Activated CD8-positive, alpha-beta T cell treated with anti-CD3 and anti-CD28 coated beads for 36 hours (primary cell): ENCODE data around the gene ZG16. TPM values are rescaled to one million over a fixed set of nuclear protein-coding genes. Genes with fewer than 3 reads are reported as not detected.
A peak's percentile ranks its signal among the peaks of the same experiment; 100 is the strongest.
"Not testable (repeated sequence)": the region's sequence is repeated elsewhere in the genome, so short reads cannot be mapped to it uniquely, and the experiment has no call there.

Source experiments
- ATAC-seq: fragments of 200-7000 bp; cut with Tn5 transposase; one replicate; pipeline ENCODE4 v1.10.0; 2021; ENCODE audit warnings: mild to moderate bottlenecking, moderate library complexity
- CTCF ChIA-PET: fragments of 350-600 bp; sonication (Branson Sonifier 250); formaldehyde crosslinking; loops from one replicate; lab custom pipeline; 2021; ENCODE audit warnings: antibody characterized with exemption; lab: Charles Lee
- POLR2A ChIA-PET: fragments of 350-600 bp; sonication (Branson Sonifier 250); formaldehyde crosslinking; loops from one replicate; lab custom pipeline; 2021; ENCODE audit warnings: antibody characterized with exemption; lab: Charles Lee
- DNase-seq: peaks from one replicate; pipeline ENCODE4 v3.0.0-alpha.2; 2020
- H3K27ac Mint-ChIP-seq: one replicate; pipeline ENCODE4 v1.8.0; 2021; ENCODE audit warnings: mild to moderate bottlenecking, mixed read lengths
- H3K27me3 Mint-ChIP-seq: one replicate; pipeline ENCODE4 v1.8.0; 2021; ENCODE audit warnings: mixed read lengths
- H3K36me3 Mint-ChIP-seq: one replicate; pipeline ENCODE4 v1.8.0; 2021; ENCODE audit warnings: low read depth, mixed read lengths
- H3K4me1 Mint-ChIP-seq: one replicate; pipeline ENCODE4 v1.8.0; 2021; ENCODE audit warnings: low read depth, mixed read lengths
- H3K4me3 Mint-ChIP-seq: one replicate; pipeline ENCODE4 v1.8.0; 2021; ENCODE audit warnings: mild to moderate bottlenecking, moderate library complexity, mixed read lengths
- H3K9me3 Mint-ChIP-seq: one replicate; pipeline ENCODE4 v1.8.0; 2021; ENCODE audit warnings: mixed read lengths
- intact Hi-C: fragments of 100-400 bp; cut with micrococcal nuclease; formaldehyde crosslinking; loops from one replicate; pipeline ENCODE4 v1.10.0; 2022
- total RNA-seq, 2 experiments: library from RNA; stranded (reverse); gene quantifications; one replicate each; pipeline ENCODE4 v1.2.3, GENCODE V29; 2021
- TF ChIP-seq, protein P1 (sequence below): fragments of 200-600 bp; IDR thresholded peaks from one replicate; pipeline ENCODE4 v1.8.0; 2022; ENCODE audit warnings: antibody characterized with exemption, mild to moderate bottlenecking

ZG16 gene
- total RNA-seq, 2 experiments from 2014 or later = not detected

DNA sequence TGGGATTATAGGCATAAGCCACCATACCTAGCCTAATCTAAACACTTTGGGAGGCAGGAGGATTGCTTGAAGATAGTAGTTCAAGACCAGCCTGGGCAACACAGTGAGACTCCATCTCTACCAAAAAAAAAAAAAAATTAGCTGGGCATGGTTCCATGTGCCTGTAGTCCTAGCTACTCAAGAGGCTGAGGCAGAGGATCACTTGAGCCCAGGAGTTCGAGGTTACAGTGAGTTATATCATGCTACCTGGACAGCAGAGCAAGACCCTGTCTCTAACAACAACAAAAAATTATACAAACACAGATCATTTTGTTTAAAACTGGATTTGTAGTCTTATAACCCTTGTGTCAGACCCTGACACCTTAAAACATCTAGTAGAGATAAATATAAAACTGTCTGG lies 24.5 kb upstream of the ZG16 start:
- DNase-seq (no peak), ATAC-seq (no peak)
- no peak overlapping the region for H3K4me3 Mint-ChIP-seq
- H3K9me3 Mint-ChIP-seq = no peaks in the 10 kb centered on the region
- no peaks in the 10 kb centered on the region for H3K27me3 Mint-ChIP-seq
- no peaks in the 10 kb centered on the region for H3K36me3 Mint-ChIP-seq
- CTCF ChIA-PET = interaction anchor here (1.7 to 2.6 kb wide), 4 partner anchors 32 to 95 kb away, joined by 5 to 15 read pairs (median 10); no protein-coding TSS in a partner anchor
- POLR2A ChIA-PET = interaction anchor here (0.6 to 2.1 kb wide), 6 partner anchors 15 to 39 kb away, joined by 3 to 7 read pairs (median 4); partner anchors contain the start of gene KIF22
- H3K4me1 Mint-ChIP-seq = peaks cover 24% of the 10 kb centered on the region
- intact Hi-C loops = no loop called here
- TF ChIP-seq, protein P1, sequence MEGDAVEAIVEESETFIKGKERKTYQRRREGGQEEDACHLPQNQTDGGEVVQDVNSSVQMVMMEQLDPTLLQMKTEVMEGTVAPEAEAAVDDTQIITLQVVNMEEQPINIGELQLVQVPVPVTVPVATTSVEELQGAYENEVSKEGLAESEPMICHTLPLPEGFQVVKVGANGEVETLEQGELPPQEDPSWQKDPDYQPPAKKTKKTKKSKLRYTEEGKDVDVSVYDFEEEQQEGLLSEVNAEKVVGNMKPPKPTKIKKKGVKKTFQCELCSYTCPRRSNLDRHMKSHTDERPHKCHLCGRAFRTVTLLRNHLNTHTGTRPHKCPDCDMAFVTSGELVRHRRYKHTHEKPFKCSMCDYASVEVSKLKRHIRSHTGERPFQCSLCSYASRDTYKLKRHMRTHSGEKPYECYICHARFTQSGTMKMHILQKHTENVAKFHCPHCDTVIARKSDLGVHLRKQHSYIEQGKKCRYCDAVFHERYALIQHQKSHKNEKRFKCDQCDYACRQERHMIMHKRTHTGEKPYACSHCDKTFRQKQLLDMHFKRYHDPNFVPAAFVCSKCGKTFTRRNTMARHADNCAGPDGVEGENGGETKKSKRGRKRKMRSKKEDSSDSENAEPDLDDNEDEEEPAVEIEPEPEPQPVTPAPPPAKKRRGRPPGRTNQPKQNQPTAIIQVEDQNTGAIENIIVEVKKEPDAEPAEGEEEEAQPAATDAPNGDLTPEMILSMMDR = no peak
- peak overlapping the region; percentile 18 for H3K27ac Mint-ChIP-seq

DNA sequence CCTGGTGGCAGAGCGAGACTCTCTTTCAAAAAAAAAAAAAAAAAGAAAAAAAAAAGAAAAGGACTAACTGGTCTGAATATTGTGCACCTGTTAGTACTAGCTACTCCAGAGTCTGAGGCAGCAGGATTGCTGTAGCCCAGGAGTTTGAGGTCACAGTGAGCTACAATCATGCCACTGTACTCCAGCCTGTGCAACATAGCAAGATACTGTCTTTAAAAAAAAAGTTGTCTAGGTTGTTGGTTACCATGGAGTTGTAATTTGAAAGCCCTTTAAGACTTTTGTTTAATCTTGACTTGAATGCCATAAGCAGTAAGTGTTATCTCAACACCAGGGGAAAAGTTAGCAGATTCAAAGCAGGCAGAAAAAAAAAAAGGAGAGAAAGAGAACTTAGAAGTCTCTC lies 21.4 kb upstream of the ZG16 start:
- CTCF ChIA-PET = interaction anchor here (1.2 to 1.5 kb wide), 3 partner anchors 29 to 56 kb away, joined by 3 to 6 read pairs (median 3); partner anchors contain the start of gene KIF22
- TF ChIP-seq, protein P1 = no peak
- Mint-ChIP-seq H3K4me3 (no peak overlapping the region), H3K9me3 (no peaks in the 10 kb centered on the region), H3K36me3 (no peaks in the 10 kb centered on the region), H3K4me1 (peaks cover 22% of the 10 kb centered on the region), H3K27me3 (no peaks in the 10 kb centered on the region), H3K27ac (no peak overlapping the region)
- ATAC-seq (peak; percentile 21), DNase-seq (no peak)
- intact Hi-C loops = no loop called here
- POLR2A ChIA-PET = interaction anchor here (0.7 to 1.3 kb wide), 2 partner anchors 90 to 99 kb away, joined by 3 read pairs; no protein-coding TSS in a partner anchor

DNA sequence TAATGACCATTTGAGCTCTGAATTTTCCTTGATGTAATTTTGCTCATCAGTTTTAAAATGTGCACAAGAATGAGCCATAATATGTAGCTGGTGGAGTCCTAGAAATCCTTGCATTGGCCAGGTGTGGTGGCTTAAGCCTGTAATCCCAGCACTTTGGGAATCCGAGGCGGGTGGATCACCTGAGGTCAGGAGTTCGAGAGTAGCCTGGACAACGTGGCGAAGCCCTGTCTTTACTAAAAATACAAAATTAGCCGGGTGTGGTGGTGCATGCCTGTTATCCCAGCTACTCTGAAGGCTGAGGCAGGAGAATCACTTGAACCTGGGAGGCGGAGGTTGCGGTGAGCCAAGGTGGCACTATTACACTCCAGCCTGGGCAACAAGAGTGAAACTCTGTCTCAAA lies 21.0 kb upstream of the ZG16 start:
- DNase-seq, H3K4me3 Mint-ChIP-seq, H3K9me3 Mint-ChIP-seq, H3K27me3 Mint-ChIP-seq, H3K36me3 Mint-ChIP-seq, H3K27ac Mint-ChIP-seq, intact Hi-C loops, ATAC-seq: not testable (repeated sequence)
- H3K4me1 Mint-ChIP-seq = peaks cover 22% of the 10 kb centered on the region
- POLR2A ChIA-PET = interaction anchor here (0.7 to 1.3 kb wide), 2 partner anchors 90 to 99 kb away, joined by 3 read pairs; no protein-coding TSS in a partner anchor
- CTCF ChIA-PET = interaction anchor here (1.2 to 1.5 kb wide), 3 partner anchors 29 to 56 kb away, joined by 3 to 6 read pairs (median 3); partner anchors contain the start of gene KIF22

DNA sequence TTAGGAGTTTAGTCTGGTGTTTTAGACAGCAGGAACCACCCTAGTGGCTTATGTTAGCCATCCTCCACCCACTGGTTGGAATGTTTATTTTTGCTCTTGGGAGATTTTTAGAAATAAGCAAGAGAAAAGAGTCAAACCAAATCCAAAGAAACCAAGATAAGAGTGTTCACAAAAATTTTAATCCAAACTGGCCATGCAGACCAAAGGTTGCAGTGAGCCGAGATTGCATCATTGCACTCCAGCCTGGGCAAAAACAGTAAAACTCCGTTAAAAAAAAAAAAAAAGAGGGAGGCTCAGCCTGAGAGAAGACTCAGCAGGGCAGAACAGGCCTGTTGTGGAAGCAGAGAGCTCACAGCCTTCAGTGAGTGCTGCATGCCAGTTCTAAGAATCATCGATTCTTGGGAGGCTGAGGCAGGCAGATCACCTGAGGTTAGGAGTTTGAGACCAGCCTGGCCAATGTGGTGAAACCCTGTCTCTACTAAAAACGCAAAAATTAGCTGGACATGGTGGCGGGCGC lies 20.0 kb upstream of the ZG16 start:
- ATAC-seq = no peak
- no peaks in the 10 kb centered on the region for H3K27me3 Mint-ChIP-seq
- DNase-seq = no peak
- no peaks in the 10 kb centered on the region for H3K36me3 Mint-ChIP-seq
- no peaks in the 10 kb centered on the region for H3K9me3 Mint-ChIP-seq
- CTCF ChIA-PET = no interaction called here
- POLR2A ChIA-PET = no interaction called here
- H3K4me1 Mint-ChIP-seq = peaks cover 22% of the 10 kb centered on the region
- intact Hi-C loops = no loop called here
- TF ChIP-seq, protein P1 = no peak
- no peak overlapping the region for H3K27ac Mint-ChIP-seq
- no peak overlapping the region for H3K4me3 Mint-ChIP-seq

DNA sequence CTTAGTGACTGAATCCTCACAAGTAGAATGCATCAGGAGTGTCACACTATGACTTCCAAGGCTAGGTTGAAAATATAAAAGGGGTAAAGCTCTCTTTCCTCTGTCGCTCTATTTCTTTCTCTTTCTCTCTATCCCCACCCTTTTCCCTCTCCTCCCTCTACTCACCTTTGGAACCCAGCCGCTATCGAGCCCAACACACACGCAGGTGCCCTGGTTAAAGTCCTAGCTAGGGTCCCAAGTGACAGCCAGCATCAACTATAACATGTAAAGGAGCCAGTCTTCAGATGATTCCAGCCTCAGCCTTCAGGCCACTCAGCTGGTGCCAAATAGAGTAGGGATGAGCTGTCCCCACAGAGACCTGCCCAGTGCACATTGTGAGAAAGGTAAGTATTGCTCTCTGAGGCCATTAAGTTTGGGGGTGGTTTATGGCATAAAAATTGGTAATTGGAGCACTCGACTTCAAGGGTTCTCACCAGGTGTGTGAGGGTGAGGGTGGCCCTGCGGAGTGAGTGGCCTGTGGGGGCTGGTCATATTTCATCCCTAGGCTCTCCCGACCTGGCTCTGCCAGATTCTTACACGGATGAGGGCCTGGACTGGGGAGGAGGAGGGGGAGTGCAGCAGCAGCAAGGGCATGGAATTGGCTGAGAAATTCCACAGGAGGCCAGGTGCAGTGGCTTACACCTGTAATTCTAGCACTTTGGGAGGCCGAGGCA lies 17.3 kb upstream of the ZG16 start:
- H3K36me3 Mint-ChIP-seq = no peaks in the 10 kb centered on the region
- CTCF ChIA-PET = interaction anchor here (1.2 kb wide), 1 partner anchor 24 kb away, joined by 4 read pairs; no protein-coding TSS in a partner anchor

DNA sequence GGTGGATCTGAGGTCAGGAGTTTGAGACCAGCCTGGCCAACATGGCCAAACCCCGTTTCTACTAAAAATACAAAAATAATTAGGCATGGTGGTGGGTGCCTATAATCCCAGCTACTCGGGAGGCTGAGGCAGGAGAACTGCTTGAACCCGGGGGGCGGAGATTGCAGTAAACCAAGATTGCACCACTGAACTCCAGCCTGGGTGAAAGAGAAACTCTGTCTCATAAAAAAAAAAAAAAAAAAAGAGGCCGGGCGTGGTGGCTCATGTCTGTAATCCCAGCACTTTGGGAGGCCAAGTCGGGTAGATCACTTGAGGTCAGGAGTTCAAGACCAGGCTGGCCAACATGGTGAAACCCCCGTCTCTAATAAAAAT lies 16.8 kb upstream of the ZG16 start:
- peaks cover 11% of the 10 kb centered on the region for H3K4me1 Mint-ChIP-seq
- H3K9me3 Mint-ChIP-seq, ATAC-seq, H3K4me3 Mint-ChIP-seq, DNase-seq, H3K27ac Mint-ChIP-seq, CTCF ChIA-PET, H3K36me3 Mint-ChIP-seq, POLR2A ChIA-PET, H3K27me3 Mint-ChIP-seq, intact Hi-C loops: not testable (repeated sequence)

More for the DNA sequence above, 17.3 kb upstream of the ZG16 start:
- Mint-ChIP-seq H3K9me3 (no peaks in the 10 kb centered on the region), H3K4me3 (no peak overlapping the region), H3K27me3 (no peaks in the 10 kb centered on the region), H3K4me1 (peaks cover 11% of the 10 kb centered on the region), H3K27ac (no peak overlapping the region)
- intact Hi-C loops = no loop called here
- TF ChIP-seq, protein P1 = no peak
- POLR2A ChIA-PET = no interaction called here
- no peak for ATAC-seq
- DNase-seq = no peak
